Measurements from ENCODE around the gene RUSF1. TPM values are rescaled to one million over a fixed set of nuclear protein-coding genes. Genes with fewer than 3 reads are reported as not detected.

The RUSF1 gene
- polyA plus RNA-seq, 3 donors, result 10.3 to 45.1 (median 11.8) TPM

DNA sequence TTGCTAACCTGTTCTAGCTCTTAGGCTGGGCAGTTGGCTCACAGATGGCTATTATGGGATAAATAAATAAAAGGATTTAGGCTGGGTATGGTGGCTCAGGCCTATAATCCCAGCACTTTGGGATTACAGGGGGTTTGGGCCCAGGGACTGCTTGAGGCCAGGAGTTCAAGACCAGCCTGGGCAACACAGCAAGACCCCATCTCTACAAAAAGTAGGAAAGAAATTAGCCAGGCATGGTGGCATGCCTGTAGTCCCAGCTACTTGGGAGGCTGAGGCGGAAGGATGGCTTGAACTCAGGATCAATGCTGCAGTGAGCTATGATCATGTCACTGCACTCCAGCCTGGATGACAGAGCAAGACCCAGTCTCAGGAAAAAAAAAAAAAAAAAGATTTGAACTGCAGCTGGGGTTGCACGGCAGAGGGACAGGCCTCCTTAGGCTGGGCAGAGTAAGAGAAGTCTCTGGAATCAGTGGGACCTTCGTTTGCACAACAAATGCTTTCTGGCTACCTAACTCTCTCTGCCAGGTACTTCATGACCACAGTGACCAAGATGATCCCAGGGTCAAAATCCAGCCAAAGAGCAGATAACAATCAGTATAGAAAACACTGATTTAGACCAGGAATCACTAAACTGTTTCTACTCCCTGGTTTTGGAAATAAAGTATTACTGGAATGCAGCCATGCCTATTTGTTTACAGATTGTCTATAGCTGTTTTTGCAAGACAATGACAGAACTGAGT, 6.8 kb downstream of the RUSF1 start:
- H3K27me3 Mint-ChIP-seq (ENCODE audit: low read depth in 3 of 3), result no peaks in the 10 kb centered on the region
- Histone ChIP-seq H3K36me3 (replicated peaks in 1 of 2; ENCODE audit: control insufficient read depth in 1 of 2, insufficient read depth in 2 of 2, low read length in 2 of 2) (peaks cover 34 to 43% of the 10 kb centered on the region in 2 donors), H2AFZ (ENCODE audit: insufficient read depth, low read depth, low read length, poor library complexity, severe bottlenecking) (no peak overlapping the region), H3K4me1 (ENCODE audit: control insufficient read depth in 1 of 2, insufficient read depth in 2 of 2, low read length in 2 of 2) (peaks cover 11 to 12% of the 10 kb centered on the region in 2 donors), H3K9me3 (replicated peaks in 1 of 2; ENCODE audit: control insufficient read depth in 1 of 2, insufficient read depth in 1 of 2, low read length in 2 of 2) (no peaks in the 10 kb centered on the region), H3K27ac (ENCODE audit: low read depth in 1 of 2, low read length in 2 of 2) (no peak overlapping the region), H3K4me3 (replicated peaks in 1 of 3; ENCODE audit: low read depth in 2 of 3, low read length in 3 of 3) (no peak overlapping the region), H3K79me2 (ENCODE audit: insufficient read depth, low read length) (no peaks in the 10 kb centered on the region), H3K4me2 (replicated peaks; ENCODE audit: extremely low read depth, low read length, poor library complexity, severe bottlenecking) (no peak overlapping the region), H3K27me3 (ENCODE audit: control insufficient read depth in 2 of 2, insufficient read depth in 2 of 2, low read length in 2 of 2) (no peaks in the 10 kb centered on the region), H3K9ac (ENCODE audit: insufficient read depth, low read length, poor library complexity, severe bottlenecking) (no peak overlapping the region), H4K20me1 (ENCODE audit: insufficient read depth, low read length) (no peaks in the 10 kb centered on the region)
- intact Hi-C loops (cut with micrococcal nuclease), result no loop called here
- no peaks in the 10 kb centered on the region for H3K9me3 Mint-ChIP-seq
- peaks cover 39 to 49% of the 10 kb centered on the region in 2 donors for H3K36me3 Mint-ChIP-seq
- no peak overlapping the region for H3K27ac Mint-ChIP-seq
- TF ChIP-seq, protein P1, sequence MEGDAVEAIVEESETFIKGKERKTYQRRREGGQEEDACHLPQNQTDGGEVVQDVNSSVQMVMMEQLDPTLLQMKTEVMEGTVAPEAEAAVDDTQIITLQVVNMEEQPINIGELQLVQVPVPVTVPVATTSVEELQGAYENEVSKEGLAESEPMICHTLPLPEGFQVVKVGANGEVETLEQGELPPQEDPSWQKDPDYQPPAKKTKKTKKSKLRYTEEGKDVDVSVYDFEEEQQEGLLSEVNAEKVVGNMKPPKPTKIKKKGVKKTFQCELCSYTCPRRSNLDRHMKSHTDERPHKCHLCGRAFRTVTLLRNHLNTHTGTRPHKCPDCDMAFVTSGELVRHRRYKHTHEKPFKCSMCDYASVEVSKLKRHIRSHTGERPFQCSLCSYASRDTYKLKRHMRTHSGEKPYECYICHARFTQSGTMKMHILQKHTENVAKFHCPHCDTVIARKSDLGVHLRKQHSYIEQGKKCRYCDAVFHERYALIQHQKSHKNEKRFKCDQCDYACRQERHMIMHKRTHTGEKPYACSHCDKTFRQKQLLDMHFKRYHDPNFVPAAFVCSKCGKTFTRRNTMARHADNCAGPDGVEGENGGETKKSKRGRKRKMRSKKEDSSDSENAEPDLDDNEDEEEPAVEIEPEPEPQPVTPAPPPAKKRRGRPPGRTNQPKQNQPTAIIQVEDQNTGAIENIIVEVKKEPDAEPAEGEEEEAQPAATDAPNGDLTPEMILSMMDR (IDR thresholded peaks at IDR 0.05), result no peak
- H3K4me3 Mint-ChIP-seq, result no peak overlapping the region
- H3K4me1 Mint-ChIP-seq, result peaks cover 23% of the 10 kb centered on the region
- DNase-seq, result no peak
- WGBS (ENCODE audit: insufficient coverage), result 100% methylated on average over 2 of the region's 3 CpGs

DNA sequence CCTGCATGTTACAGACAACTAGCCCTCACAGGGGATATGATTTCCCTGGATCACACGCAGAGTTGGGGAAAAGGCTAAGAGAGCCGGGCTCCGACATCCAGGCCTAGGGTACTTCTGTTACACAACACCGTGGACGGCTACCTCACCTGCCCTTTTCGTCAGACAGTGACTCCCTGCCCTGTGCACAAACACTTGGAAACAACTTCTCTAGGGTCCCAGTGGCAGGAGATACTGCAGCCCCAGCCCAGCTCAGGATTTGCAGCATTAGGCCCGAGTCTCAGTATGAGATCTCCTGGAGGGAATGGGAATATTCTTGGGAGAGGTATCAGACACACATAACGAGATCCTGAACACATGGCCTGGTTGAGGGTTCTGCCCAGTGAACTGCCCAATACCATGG, 8.3 kb downstream of the RUSF1 start:
- TF ChIP-seq, protein P1 (IDR thresholded peaks at IDR 0.05), result no peak
- Mint-ChIP-seq H3K27ac (peak overlapping the region in 1 of 7 donors; percentile 58), H3K4me3 (no peak overlapping the region), H3K36me3 (peaks cover 46 to 56% of the 10 kb centered on the region in 2 donors), H3K4me1 (peaks cover 8% of the 10 kb centered on the region), H3K9me3 (no peaks in the 10 kb centered on the region), H3K27me3 (ENCODE audit: low read depth in 3 of 3) (no peaks in the 10 kb centered on the region)
- H3K79me2 ChIP-seq (ENCODE audit: insufficient read depth, low read length), result no peaks in the 10 kb centered on the region
- no peak for DNase-seq
- no peaks in the 10 kb centered on the region for H3K27me3 ChIP-seq (ENCODE audit: control insufficient read depth in 2 of 2, insufficient read depth in 2 of 2, low read length in 2 of 2)
- H4K20me1 ChIP-seq (ENCODE audit: insufficient read depth, low read length), result no peaks in the 10 kb centered on the region
- no peaks in the 10 kb centered on the region for H3K9me3 ChIP-seq (replicated peaks in 1 of 2; ENCODE audit: control insufficient read depth in 1 of 2, insufficient read depth in 1 of 2, low read length in 2 of 2)
- H3K4me3 ChIP-seq (replicated peaks in 1 of 3; ENCODE audit: low read depth in 2 of 3, low read length in 3 of 3), result no peak overlapping the region
- peaks cover 0 to under 1% of the 10 kb centered on the region in 2 donors for H3K4me1 ChIP-seq (ENCODE audit: control insufficient read depth in 1 of 2, insufficient read depth in 2 of 2, low read length in 2 of 2)
- intact Hi-C loops (cut with micrococcal nuclease), result no loop called here
- H3K36me3 ChIP-seq (replicated peaks in 1 of 2; ENCODE audit: control insufficient read depth in 1 of 2, insufficient read depth in 2 of 2, low read length in 2 of 2), result peaks cover 40 to 58% of the 10 kb centered on the region in 2 donors
- H3K27ac ChIP-seq (ENCODE audit: low read depth in 1 of 2, low read length in 2 of 2), result no peak overlapping the region
- H2AFZ ChIP-seq (ENCODE audit: insufficient read depth, low read depth, low read length, poor library complexity, severe bottlenecking), result no peak overlapping the region
- H3K9ac ChIP-seq (ENCODE audit: insufficient read depth, low read length, poor library complexity, severe bottlenecking), result no peak overlapping the region
- no peak overlapping the region for H3K4me2 ChIP-seq (replicated peaks; ENCODE audit: extremely low read depth, low read length, poor library complexity, severe bottlenecking)
- 98% methylated on average over 7 of the region's 8 CpGs for whole genome bisulfite sequencing (ENCODE audit: insufficient coverage)

Data from CD14-positive monocyte (primary cell).